HG03520 (cell line): ENCODE data around the gene OCIAD2.
"Not testable (repeated sequence)": the region's sequence is repeated elsewhere in the genome, so short reads cannot be mapped to it uniquely, and the experiment has no call there.

Experiments used
- ATAC-seq: cut with Tn5 transposase; IDR thresholded peaks from one replicate; pipeline ENCODE4 v1.9.1; 2021; ENCODE audit warnings: mild to moderate bottlenecking, moderate library complexity; ENCODE audit not compliant: unreplicated experiment

Gene OCIAD2

DNA sequence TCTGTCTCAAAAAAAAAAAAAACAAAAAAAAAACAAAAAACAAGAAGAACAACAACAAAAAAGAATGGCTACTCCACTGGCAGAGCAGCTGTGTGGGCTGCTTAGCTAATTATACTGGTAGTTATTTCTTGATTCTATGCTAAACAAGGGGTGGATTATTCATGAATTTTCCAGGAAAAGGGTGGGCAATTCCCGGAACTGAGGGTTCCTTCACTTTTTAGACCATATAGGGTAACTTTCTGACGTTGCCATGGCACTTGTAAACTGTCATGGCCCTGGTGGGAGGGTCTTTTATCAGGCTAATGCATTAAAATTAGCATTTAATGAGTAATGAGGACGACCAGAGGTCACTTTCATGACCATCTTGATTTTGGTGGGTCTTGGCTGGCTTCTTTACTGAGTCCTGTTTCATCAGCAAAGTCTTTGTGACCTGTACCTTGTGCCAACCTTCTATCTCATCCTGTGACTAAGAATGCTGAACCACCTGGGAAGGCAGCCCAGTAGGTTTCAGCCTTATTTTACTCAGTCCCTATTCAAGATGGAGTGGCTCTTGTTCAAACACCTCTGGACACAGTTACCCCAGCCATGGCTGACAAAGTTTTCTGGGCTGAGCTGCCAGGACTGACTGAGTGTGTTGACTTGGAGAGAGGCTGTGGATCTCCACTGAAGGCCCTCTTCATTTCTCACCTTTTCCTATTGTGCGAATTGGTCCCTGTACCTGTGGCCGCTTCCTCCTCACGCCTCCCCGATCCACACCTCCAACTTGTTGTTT lies 1.3 kb upstream of the OCIAD2 start:
- no peak for ATAC-seq

DNA sequence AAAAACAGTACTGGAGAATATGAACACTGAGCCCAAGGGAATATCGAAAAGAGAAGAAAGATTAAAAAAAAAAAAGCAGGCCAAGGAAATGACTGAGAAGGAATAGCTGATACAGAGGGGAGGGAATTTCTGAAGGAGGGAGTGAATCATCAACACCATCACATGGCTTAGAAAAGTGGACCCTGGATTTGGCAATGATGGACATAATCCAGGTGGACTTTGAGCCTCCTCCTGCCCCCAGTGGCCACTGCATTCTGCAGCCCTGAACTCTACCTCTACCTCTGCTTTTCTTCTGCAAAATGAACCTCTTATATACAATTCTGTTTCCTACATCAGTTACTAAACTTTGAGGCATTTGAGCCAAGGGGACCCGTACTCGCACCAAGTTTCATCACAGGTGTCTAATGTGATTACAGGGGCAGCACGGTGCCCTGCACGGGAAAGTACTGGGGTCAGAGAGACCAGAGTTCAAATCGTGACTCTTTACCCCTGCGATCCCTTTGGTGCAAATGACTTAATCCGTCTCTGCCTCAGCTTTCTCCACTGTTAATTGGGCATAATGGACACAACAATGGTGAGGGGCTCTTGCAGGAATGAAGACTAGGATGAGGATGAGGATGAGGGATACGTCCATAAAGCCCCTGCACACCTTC lies 1.1 kb downstream of the OCIAD2 start:
- ATAC-seq: no peak

DNA sequence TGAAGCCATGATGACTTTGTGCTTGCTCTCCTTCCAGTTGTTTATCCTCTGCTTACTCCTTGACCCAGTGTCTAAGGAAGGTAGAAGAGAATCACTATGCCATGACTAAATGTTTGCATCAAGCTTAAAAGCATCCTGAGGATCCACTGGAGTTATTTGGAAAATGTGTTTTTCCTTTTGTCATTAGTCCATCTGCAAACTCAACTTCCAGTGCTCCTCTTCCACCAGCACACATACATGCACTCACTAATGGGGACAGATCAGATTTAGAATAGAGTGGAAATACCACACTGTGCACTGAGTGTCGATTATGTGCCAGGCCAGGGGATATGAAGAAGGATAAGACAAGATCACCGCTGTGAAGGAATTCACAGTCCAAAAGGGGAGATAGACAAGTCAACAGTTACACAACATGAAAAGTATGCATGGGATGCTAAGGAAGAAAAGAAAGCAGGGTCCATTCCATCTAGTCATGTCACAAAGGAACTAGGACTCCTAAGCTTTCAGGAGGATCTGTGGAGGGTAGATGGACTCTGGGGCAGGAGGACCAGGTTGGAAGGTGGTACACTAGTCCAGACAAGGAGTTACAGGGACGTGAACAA lies 1.9 kb downstream of the OCIAD2 start:
- no peak for ATAC-seq

DNA sequence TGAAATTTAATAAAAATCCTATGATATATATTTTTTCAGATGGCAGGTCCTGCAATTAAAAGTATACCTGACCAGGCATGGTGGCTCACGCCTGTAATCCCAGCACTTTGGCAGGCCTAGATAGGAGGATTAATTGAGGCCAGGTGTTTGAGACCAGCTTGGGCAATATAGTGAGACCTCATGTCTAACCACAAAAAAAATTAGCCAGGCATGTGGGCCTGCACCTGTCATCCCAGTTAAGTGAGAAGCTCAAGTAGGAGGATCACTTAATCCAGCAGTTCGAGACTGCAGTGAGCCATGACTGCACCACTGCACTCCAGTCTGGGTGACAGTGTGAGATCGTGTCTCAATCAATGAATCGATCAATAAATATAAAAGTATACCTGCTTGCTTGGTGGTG lies 2.5 kb downstream of the OCIAD2 start:
- ATAC-seq: no peak

DNA sequence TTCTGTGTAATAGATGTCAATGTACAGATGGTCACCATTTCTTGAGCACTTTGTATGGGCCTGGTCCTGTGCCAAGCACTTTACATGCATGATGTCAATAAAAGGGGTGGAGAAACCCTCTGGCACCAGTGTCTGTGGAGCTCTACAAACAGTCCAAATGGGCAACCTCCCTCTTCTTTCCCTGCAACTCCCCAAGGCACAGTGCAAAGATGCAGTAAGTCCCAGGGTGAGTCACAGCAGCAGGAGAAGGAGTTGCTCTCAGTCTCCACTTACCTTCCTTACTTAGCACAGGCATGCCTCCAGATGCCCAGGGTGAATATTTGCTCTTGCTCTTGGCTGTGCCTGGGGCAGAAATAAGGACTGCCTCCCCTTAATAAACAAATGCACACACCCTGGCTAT lies 4.3 kb downstream of the OCIAD2 start:
- no peak for ATAC-seq

DNA sequence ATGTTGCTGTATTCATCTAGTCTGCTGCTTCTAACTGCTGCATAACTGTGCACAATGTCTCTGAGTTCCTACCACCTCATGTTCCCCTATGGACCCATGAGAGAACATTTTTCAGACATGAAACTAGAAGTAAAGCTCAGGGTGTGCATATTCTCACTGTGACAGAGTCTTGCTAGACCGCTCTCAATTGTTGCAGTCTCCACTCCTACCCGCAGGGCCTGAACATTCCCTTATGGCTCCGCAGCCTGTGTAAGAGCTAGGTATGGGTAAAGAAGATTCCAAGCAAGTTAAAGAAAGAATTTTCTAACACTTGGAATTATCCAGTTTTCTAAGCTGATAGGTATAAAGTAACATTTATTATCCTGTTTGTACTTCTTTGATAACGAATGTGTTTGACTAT lies 5.4 kb downstream of the OCIAD2 start:
- no peak for ATAC-seq

DNA sequence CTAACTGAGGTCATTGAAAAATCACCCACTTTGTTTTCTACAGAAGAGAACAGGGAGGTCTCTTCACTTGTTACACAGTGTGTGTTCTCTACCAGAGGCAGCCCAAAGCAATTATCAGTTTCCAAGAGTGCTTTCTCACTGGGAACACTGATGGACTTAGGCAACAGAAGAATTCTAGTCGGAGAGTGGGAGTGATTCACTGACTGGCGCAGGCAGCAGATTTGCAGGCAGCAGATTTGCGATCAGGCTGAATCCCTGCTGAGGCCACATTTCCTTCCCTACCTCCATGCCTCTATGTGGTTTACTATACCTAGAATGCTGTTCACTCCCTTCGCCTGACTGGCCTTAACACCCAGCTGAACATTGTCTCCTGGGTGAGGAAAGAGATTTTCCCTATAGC lies 6.6 kb downstream of the OCIAD2 start:
- no peak for ATAC-seq

DNA sequence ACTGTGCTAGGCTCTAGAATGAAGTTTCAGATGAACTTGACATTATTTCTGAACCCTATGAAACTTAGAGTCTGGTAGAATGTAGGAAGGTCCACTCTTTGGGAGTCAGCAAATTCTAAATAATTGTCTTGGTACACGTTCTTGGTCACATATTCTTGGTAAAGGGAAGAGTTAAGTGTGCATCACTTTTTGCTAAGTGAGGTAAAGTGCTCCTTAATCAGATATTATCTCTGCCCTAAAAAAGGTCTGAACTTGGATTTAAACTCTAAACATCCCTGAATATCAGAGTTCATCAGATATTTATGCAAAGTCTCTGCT lies 7.2 kb downstream of the OCIAD2 start:
- ATAC-seq: no peak

DNA sequence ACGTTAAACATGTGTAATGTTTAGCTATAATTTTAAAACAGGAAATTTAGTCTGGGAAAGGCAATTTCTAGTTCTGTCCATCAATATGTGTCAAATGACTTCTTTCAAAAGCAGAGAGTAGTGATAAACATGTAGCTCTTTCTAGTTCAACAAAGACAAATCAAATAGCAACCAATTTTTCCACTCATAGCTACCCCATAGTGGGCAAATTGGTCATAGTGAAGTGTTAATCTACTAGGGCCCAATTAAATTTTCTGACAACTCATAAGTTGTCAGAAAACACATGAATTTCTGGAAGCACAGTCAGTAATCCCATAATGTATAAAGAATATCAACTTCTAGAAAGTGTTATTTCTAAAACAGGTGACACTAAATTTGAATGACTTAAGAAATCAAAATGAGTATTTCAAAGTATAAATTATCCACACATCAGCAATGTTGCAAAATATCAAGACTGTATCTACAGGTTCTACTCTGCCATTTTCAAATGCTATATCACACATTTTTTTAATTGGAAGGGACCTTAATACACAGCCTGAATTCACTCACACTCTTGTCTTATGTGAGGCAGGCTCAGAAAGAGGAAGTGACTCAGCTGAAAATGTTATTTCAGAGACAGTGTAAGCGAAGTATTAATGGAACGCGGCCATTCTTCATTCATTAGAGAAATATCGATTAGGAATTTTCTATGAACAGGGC lies 7.7 kb downstream of the OCIAD2 start:
- ATAC-seq: no peak

DNA sequence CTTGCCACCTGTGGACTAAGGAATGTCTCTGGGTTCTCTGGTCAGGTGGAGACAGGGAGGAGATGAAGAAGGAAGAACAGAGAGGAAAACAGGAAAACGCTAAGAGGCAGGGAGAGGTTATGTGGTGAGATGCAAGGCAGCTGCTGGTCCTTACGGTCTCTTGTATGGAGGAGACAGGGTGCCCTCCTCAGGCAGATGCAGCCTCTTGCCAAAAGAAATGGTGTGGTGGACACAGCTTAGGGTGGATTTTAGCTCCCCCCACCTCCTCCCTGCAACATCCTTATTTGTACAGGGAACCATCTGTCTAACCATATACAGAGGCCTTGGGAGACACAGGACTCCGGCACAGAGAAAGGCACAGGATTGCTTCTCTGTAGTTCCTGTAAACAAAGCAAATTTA lies 9.7 kb downstream of the OCIAD2 start:
- ATAC-seq: no peak

DNA sequence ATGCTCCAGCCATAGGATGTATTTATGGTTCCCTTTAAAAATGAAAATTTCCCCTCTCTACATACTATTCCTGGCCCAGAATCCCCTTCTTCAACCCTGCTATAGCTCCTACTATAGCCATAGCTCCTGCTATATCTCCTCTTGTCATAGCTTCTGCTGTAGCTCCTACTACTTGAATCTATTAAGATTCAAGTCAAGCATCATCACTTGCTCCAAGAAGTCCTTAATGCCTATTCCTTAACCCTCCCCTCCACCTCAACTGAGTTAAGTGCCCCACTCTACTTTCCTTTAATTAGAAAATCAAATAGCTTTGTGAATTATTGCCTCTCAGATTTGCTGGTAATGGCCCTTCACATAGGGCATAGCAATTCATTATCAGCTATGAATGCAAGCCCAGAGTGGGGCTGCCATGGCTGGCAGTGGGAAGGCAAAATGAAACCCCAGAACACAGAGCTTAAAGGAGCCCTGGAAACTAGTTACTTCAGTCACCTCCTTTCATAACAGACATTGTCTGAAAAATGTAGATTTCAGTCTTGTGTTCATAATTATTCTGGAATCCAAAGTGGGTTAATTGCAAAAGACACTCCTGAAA lies 15.4 kb downstream of the OCIAD2 start:
- ATAC-seq: no peak

DNA sequence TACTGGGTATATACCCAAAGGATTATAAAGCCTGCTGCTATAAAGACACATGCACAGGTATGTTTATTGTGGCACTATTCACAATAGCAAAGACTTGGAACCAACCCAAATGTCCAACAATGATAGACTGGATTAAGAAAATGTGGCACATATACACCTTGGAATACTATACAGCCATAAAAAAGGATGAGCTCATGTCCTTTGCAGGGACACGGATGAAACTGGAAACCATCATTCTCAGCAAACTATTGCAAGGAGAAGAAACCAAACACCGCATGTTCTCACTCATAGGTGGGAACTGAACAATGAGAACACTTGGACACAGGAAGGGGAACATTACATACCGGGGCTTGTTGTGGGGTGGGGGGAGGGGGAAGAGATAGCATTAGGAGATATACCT lies 16.8 kb downstream of the OCIAD2 start:
- not testable (repeated sequence) for ATAC-seq

DNA sequence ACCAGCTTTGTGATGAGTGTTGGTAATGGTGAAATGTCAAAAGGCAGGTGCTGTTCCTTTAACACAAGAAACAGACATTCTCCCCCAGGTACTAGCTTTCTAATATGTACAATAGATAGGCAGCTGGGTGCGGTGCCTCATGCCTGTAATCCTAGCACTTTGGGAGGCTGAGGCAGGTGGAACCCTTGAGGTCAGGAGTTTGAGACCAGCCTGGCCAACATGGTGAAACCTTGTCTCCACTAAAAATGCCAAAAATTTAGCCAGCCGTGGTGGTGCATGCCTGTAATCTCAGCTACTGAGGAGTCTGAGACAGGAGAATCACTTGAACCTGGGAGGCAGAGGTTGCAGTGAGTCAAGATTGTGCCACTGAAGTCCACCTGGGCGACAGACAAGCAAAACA lies 24.9 kb downstream of the OCIAD2 start:
- ATAC-seq: not testable (repeated sequence)

DNA sequence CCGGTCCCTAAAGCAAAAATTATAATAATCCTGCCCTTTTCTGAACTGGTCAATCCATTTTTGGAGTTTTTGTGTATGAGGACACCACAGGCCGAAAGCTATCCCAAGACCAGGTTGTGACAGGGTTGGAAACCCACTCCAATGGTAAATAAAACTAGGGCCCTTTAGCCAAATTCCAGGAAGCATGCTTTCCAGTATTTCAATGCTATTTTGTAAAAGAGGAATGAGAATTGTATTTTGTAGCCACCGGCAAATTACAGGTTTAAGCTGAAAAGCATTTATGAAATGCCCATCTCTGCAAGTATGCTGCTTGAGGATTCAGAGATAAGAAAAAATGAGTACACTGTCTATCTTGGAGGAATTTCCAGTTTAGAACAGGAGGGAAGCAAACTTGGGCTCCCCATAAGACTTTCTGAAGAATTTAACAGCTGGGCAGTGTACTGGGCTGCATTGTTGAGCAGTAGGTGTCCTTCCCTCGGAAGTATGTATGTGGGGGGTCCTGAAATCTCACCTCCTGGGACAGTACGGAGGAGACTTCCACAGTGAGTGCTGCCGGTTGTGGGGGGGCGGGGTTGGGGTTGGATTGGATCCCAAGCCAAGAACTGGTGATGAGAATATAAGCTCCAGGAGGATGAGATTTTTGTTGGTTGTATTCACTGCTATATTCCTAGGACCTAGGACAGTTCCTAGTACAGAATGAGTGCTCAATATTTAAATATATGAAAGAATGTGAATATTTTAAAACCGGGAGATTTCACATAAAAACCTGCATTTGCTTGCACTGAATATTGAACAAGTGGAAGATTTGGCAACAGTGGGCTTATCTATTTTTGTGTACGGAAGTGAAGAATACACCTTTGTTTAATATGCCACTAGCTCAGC lies 26.8 kb downstream of the OCIAD2 start:
- ATAC-seq: no peak

DNA sequence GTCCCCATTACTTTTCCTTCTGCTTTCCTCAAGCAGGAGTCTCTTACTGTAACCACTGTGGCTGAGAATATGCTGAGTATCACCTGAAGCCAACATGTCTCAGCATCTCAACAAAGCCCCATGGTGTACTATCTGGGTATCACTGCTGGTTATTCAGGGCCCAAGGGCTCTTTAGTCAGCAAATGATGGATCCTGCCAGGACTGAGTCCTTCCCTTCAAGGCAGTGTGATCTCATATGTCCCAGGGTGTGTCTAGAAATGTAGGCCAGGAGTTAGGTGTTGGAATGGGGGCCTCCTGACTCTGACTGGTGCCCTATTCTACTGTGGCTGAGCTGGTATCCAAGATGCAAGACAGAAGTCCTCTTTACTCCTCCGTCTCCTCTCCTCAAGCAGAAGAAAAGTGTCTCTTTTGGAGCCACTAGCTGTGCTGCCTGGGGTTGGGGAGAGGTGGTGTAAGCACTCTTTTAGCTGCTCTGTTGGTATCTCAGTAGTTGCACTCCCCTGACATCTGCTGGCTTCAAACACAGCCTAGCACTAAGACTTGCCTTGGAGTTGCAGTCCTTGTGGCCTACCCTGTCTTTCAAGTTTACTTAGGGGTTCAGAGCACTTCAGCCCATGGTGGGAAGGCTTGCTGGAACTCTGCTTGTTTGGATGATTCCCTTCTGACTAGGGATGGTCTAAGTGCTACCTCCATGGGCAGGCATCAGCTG lies 28.6 kb downstream of the OCIAD2 start:
- ATAC-seq: no peak

DNA sequence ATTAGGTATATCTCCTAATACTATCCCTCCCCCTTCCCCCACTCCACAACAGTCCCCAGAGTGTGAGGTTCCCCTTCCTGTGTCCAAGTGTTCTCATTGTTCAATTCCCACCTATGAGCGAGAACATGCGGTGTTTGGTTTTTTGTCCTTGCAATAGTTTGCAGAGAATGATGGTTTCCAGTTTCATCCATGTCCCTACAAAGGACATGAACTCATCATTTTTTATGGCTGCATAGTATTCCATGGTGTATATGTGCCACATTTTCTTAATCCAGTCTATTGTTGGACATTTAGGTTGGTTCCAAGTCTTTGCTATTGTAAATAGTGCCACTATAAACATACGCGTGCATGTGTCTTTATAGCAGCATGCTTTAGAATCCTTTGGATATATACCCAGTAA lies 41.9 kb downstream of the OCIAD2 start:
- ATAC-seq: not testable (repeated sequence)

DNA sequence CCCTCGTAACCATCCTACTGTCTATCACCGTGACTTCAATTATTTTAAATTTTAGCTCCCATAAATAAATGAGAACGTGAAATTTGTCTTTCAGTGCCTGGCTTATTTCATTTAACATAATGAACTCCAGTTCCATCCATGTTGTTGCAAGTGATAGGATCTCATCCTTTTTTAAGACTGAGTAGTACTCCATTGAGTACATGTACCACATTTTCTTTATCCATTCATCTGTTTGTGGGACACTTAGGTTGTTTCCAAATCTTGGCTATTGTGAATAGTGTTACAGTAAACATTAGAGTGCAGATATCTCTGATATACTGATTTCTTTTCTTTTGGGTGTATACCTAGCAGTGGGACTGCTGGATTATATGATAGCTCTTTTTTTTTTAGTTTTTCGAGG lies 42.8 kb downstream of the OCIAD2 start:
- ATAC-seq: no peak

DNA sequence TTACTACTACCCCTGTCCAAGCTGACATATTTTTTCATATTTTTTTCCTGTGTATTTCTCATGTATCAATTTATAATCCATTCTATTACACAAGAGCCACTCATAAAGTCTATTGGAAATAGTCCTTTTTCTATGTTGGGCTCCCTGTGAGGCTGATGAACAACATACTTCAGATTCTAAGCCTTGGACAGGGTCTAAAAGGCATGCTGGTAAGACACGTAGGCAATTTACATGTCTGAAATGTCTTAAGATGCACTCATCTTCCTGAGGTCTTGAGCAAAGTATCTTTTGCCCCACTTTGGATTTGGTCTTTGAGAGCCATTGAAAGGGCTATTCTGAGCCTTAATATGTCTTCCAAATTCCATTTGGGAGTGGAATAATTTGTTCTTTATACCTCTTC lies 43.9 kb downstream of the OCIAD2 start:
- ATAC-seq: no peak

DNA sequence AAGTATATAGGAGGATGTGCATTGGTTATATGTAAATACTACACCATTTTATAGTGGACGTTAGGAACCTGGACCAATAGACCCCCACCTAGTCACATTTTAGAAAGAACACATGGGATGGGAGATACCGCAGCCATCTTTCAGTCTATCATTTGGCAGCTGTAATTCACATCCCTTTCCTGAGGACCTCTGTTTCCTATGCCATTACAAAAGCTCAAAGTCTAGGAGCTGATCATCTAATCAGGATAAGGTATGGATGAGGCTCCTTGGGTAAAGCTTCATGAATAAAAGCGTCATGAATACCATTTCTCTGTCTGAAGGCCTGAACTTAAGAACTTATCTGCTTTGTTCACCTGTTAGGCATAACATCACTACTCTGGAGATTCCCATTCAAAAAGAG lies 44.5 kb downstream of the OCIAD2 start:
- ATAC-seq: no peak

DNA sequence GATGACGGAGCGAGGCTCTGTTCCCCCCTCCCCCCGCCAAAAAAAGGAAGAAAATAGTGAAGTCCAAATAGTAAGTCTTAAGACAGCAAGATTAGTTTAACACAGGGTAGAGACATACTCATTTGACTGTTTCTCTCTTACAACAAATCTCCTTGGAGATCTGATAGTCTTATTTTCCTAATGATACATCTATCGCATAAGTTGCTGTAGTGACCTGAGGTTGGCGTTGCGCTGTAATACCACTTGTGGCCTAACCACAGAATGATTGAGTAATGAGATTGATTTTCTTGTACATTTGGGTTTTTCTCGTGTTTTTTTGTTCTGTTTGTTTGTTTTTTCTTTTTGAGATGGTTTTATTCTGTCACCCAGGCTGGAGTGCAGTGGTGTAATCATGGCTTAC lies 48.4 kb downstream of the OCIAD2 start:
- ATAC-seq: no peak
